Endothelial cell of umbilical vein (primary cell): ENCODE results near the gene COL7A1.

Experiments used
- POLR2A ChIP-seq: IDR thresholded peaks from 2 replicates; pipeline ENCODE4 v1.6.1; 2012; ENCODE audit warnings: low read depth, mild to moderate bottlenecking, control low read depth, low read length
- TF ChIP-seq, protein P1 (sequence below), 2 donors: IDR thresholded peaks; 1 replicate in 1 of 2; 2 replicates in 1 of 2; pipeline ENCODE4 v1.5.1; 2011; ENCODE audit warnings: low read length in 2 of 2, mild to moderate bottlenecking in 2 of 2, moderate library complexity in 2 of 2, control low read depth in 1 of 2, inconsistent platforms in 1 of 2, low read depth in 1 of 2; ENCODE audit not compliant: insufficient read depth in 1 of 2; ENCODE audit errors: extremely low read depth in 1 of 2

DNA sequence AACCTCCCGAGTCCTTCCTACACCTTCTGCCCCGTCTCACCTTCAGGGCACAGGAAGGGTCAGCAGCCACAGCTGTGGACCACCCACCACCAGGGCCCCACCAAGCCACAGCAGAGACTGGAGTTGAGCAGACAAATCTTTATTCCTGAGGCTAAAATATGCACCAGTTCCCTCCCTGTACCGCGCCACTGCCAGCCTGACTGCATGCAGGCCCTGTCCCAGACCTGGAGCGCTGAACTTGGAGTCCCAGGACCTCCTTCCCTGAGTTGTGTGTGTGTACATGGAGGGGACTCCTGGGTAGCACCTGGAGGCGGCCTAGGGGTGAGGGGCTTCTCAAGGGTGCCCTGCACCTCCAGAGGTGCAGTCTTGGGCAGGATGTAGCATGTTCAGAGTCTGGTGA is 30.5 kb upstream of the COL7A1 start:
- TF ChIP-seq, protein P1, sequence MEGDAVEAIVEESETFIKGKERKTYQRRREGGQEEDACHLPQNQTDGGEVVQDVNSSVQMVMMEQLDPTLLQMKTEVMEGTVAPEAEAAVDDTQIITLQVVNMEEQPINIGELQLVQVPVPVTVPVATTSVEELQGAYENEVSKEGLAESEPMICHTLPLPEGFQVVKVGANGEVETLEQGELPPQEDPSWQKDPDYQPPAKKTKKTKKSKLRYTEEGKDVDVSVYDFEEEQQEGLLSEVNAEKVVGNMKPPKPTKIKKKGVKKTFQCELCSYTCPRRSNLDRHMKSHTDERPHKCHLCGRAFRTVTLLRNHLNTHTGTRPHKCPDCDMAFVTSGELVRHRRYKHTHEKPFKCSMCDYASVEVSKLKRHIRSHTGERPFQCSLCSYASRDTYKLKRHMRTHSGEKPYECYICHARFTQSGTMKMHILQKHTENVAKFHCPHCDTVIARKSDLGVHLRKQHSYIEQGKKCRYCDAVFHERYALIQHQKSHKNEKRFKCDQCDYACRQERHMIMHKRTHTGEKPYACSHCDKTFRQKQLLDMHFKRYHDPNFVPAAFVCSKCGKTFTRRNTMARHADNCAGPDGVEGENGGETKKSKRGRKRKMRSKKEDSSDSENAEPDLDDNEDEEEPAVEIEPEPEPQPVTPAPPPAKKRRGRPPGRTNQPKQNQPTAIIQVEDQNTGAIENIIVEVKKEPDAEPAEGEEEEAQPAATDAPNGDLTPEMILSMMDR (IDR thresholded peaks at IDR 0.05; ENCODE audit: extremely low read depth in 1 of 2, insufficient read depth in 1 of 2, low read depth in 1 of 2, low read length in 2 of 2): no peak
- no peak for TF ChIP-seq POLR2A
